Skeletal muscle cell (primary cell): ENCODE data around the gene WDR31.
"Not testable (repeated sequence)": the region's sequence is repeated elsewhere in the genome, so short reads cannot be mapped to it uniquely, and the experiment has no call there.

ENCODE experiments used
- DNase-seq: peaks from one replicate; pipeline ENCODE4 v3.0.0-alpha.2; 2010; ENCODE audit warnings: low read depth
- H3K4me3 ChIP-seq: 2 replicates; pipeline ENCODE4 v1.5.1; 2011; ENCODE audit warnings: low read depth, mild to moderate bottlenecking, control low read depth, low read length, moderate library complexity

The WDR31 gene

GRCh38 chr9:113340011-113340699 lies at the start of gene WDR31:
Gene WDR31 (minus strand): TSS chr9:113340275. CDS start chr9:113332022, 8,253 bp downstream.
- H3K4me3 ChIP-seq: peak within 1 kb of the TSS; percentile 77
- DNase-seq: peak; percentile 69

GRCh38 chr9:113389451-113389850 lies 49.4 kb upstream of the WDR31 start:
- no peak for DNase-seq
- H3K4me3 ChIP-seq: no peak overlapping the region

- DNase-seq: no peak
- H3K4me3 ChIP-seq: no peak overlapping the region
These were observed 48.8 kb upstream of the WDR31 start for GRCh38 chr9:113388833-113389232.

GRCh38 chr9:113387560-113388230 lies 47.6 kb upstream of the WDR31 start:
- DNase-seq: no peak
- H3K4me3 ChIP-seq: no peak overlapping the region

- no peak for DNase-seq
- H3K4me3 ChIP-seq: no peak overlapping the region
These were observed 46.7 kb upstream of the WDR31 start for GRCh38 chr9:113386571-113387393.

- DNase-seq: no peak
These were observed 41.9 kb upstream of the WDR31 start for GRCh38 chr9:113381909-113382411.

GRCh38 chr9:113381441-113381840 lies 41.4 kb upstream of the WDR31 start:
- not testable (repeated sequence) for H3K4me3 ChIP-seq, DNase-seq

More at GRCh38 chr9:113381909-113382411, 41.9 kb upstream of the WDR31 start:
- no peak overlapping the region for H3K4me3 ChIP-seq

GRCh38 chr9:113380869-113381378 lies 40.8 kb upstream of the WDR31 start:
- no peak for DNase-seq
- no peak overlapping the region for H3K4me3 ChIP-seq

GRCh38 chr9:113379829-113380210 lies 39.7 kb upstream of the WDR31 start:
- DNase-seq: not testable (repeated sequence)

GRCh38 chr9:113379094-113379828 lies 39.2 kb upstream of the WDR31 start:
- not testable (repeated sequence) for DNase-seq, H3K4me3 ChIP-seq

More at GRCh38 chr9:113379829-113380210, 39.7 kb upstream of the WDR31 start:
- not testable (repeated sequence) for H3K4me3 ChIP-seq

- no peak for DNase-seq
- peak within 1 kb of the TSS; percentile 85 for H3K4me3 ChIP-seq
These were observed 36.8 kb upstream of the WDR31 start, which contains the start of gene HDHD3 for GRCh38 chr9:113376634-113377567. Gene HDHD3 (minus strand): TSS chr9:113376986. CDS start chr9:113374354, 2,632 bp downstream.

GRCh38 chr9:113375057-113376023 lies 35.3 kb upstream of the WDR31 start:
- peak overlapping the region; percentile 85 for H3K4me3 ChIP-seq
- DNase-seq: no peak

- DNase-seq: no peak
- H3K4me3 ChIP-seq: no peak overlapping the region
These were observed 33.8 kb upstream of the WDR31 start for GRCh38 chr9:113373676-113374392.

GRCh38 chr9:113373256-113373655 lies 33.2 kb upstream of the WDR31 start:
- no peak overlapping the region for H3K4me3 ChIP-seq
- DNase-seq: no peak

GRCh38 chr9:113372059-113372458 lies 32.0 kb upstream of the WDR31 start:
- H3K4me3 ChIP-seq: no peak overlapping the region
- no peak for DNase-seq

GRCh38 chr9:113370806-113371325 lies 30.8 kb upstream of the WDR31 start:
- DNase-seq: no peak
- no peak overlapping the region for H3K4me3 ChIP-seq
